IPS DF 6.9 (cell line): ENCODE results near the gene TDRD3.
"Not testable (repeated sequence)": the region's sequence is repeated elsewhere in the genome, so short reads cannot be mapped to it uniquely, and the experiment has no call there.

Experiments
- DNase-seq: peaks from one replicate; pipeline ENCODE4 v3.0.0-alpha.2; 2013; ENCODE audit warnings: low read depth, low spot score
- H3K27ac ChIP-seq: one replicate; pipeline ENCODE4 v1.5.1; 2013; ENCODE audit warnings: low read length, control low read depth
- H3K27me3 ChIP-seq: 2 replicates; pipeline ENCODE4 v1.6.1; 2013; ENCODE audit warnings: mild to moderate bottlenecking, low read length; ENCODE audit not compliant: control insufficient read depth, insufficient read depth
- H3K36me3 ChIP-seq: 2 replicates; pipeline ENCODE4 v1.6.1; 2013; ENCODE audit warnings: low read length; ENCODE audit not compliant: control insufficient read depth, insufficient read depth
- H3K4me1 ChIP-seq: 2 replicates; pipeline ENCODE4 v1.6.1; 2013; ENCODE audit warnings: low read length; ENCODE audit not compliant: control insufficient read depth, insufficient read depth
- H3K4me3 ChIP-seq: 2 replicates; pipeline ENCODE4 v1.5.1; 2013; ENCODE audit warnings: mild to moderate bottlenecking, low read length
- H3K9me3 ChIP-seq: 2 replicates; pipeline ENCODE4 v1.6.1; 2013; ENCODE audit warnings: low read length, inconsistent platforms; ENCODE audit not compliant: control insufficient read depth, insufficient read depth
- WGBS: extraction: QIAGEN DNeasy Blood & Tissue Kit; methylation state at CpG from one replicate; pipeline ENCODE4 v1.1.7; 2013; ENCODE audit warnings: mixed read lengths, missing lambda C conversion rate; ENCODE audit not compliant: insufficient read length, insufficient coverage; 5-methylcytosine and 5-hydroxymethylcytosine counted together

The TDRD3 gene

GRCh38 chr13:60398907-60399589 lies 2.0 kb downstream of the TDRD3 start:
- no peaks in the 10 kb centered on the region for H3K9me3 ChIP-seq
- no peaks in the 10 kb centered on the region for H3K4me1 ChIP-seq
- no peak overlapping the region for H3K27ac ChIP-seq
- no peaks in the 10 kb centered on the region for H3K27me3 ChIP-seq
- no peaks in the 10 kb centered on the region for H3K36me3 ChIP-seq
- DNase-seq: no peak
- WGBS: no CpG with 5 or more reads among the region's 6 CpGs
- no peak overlapping the region for H3K4me3 ChIP-seq

- no peak for DNase-seq
- H3K27ac ChIP-seq: no peak overlapping the region
- H3K27me3 ChIP-seq: no peaks in the 10 kb centered on the region
- no peaks in the 10 kb centered on the region for H3K4me1 ChIP-seq
- no peak overlapping the region for H3K4me3 ChIP-seq
- no peaks in the 10 kb centered on the region for H3K36me3 ChIP-seq
- no peaks in the 10 kb centered on the region for H3K9me3 ChIP-seq
Measured at GRCh38 chr13:60402022-60402421, 5.0 kb downstream of the TDRD3 start.

GRCh38 chr13:60407095-60407494 lies 10.1 kb downstream of the TDRD3 start:
- no peaks in the 10 kb centered on the region for H3K9me3 ChIP-seq
- no peaks in the 10 kb centered on the region for H3K36me3 ChIP-seq
- no peak overlapping the region for H3K27ac ChIP-seq
- WGBS: no CpG with 5 or more reads among the region's 1 CpG
- no peak overlapping the region for H3K4me3 ChIP-seq
- no peaks in the 10 kb centered on the region for H3K27me3 ChIP-seq
- no peak for DNase-seq
- H3K4me1 ChIP-seq: peaks cover 1% of the 10 kb centered on the region; the same call in 1 of the 2 replicates

- not testable (repeated sequence) for H3K9me3 ChIP-seq, H3K27ac ChIP-seq, DNase-seq, H3K4me1 ChIP-seq, H3K36me3 ChIP-seq, H3K4me3 ChIP-seq, H3K27me3 ChIP-seq
- no CpG with 5 or more reads among the region's 11 CpGs for WGBS
Measured at GRCh38 chr13:60407852-60408251, 10.8 kb downstream of the TDRD3 start.

GRCh38 chr13:60409574-60410292 lies 12.7 kb downstream of the TDRD3 start:
- DNase-seq, H3K27me3 ChIP-seq, H3K4me1 ChIP-seq, H3K36me3 ChIP-seq, H3K4me3 ChIP-seq, H3K27ac ChIP-seq, H3K9me3 ChIP-seq: not testable (repeated sequence)
- no CpG with 5 or more reads among the region's 4 CpGs for WGBS

GRCh38 chr13:60410299-60410698 lies 13.3 kb downstream of the TDRD3 start:
- no peak overlapping the region for H3K27ac ChIP-seq
- H3K36me3 ChIP-seq: no peaks in the 10 kb centered on the region
- DNase-seq: no peak
- H3K4me3 ChIP-seq: no peak overlapping the region
- H3K9me3 ChIP-seq: no peaks in the 10 kb centered on the region
- WGBS: no CpG with 5 or more reads among the region's 3 CpGs
- no peaks in the 10 kb centered on the region for H3K27me3 ChIP-seq
- H3K4me1 ChIP-seq: peaks cover 1% of the 10 kb centered on the region; the same call in 1 of the 2 replicates

GRCh38 chr13:60411464-60411863 lies 14.4 kb downstream of the TDRD3 start:
- no peak overlapping the region for H3K4me3 ChIP-seq
- no CpG with 5 or more reads among the region's 1 CpG for WGBS

GRCh38 chr13:60411983-60412382 lies 15.0 kb downstream of the TDRD3 start:
- Histone ChIP-seq H3K27ac (no peak overlapping the region), H3K27me3 (no peaks in the 10 kb centered on the region), H3K4me1 (peaks cover 1% of the 10 kb centered on the region; the same call in 1 of the 2 replicates), H3K4me3 (no peak overlapping the region), H3K36me3 (no peaks in the 10 kb centered on the region), H3K9me3 (no peaks in the 10 kb centered on the region)
- no peak for DNase-seq
- WGBS: 100% methylated on average over 1 of the region's 2 CpGs

More at GRCh38 chr13:60411464-60411863, 14.4 kb downstream of the TDRD3 start:
- H3K27ac ChIP-seq: no peak overlapping the region
- peaks cover 1% of the 10 kb centered on the region; the same call in 1 of the 2 replicates for H3K4me1 ChIP-seq
- no peaks in the 10 kb centered on the region for H3K27me3 ChIP-seq
- no peaks in the 10 kb centered on the region for H3K36me3 ChIP-seq
- DNase-seq: no peak
- no peaks in the 10 kb centered on the region for H3K9me3 ChIP-seq

GRCh38 chr13:60412909-60413616 lies 16.0 kb downstream of the TDRD3 start:
- H3K27ac ChIP-seq: no peak overlapping the region
- no peaks in the 10 kb centered on the region for H3K9me3 ChIP-seq
- no peaks in the 10 kb centered on the region for H3K27me3 ChIP-seq
- H3K4me3 ChIP-seq: no peak overlapping the region
- no CpG with 5 or more reads among the region's 3 CpGs for WGBS
- peaks cover 1% of the 10 kb centered on the region; the same call in 1 of the 2 replicates for H3K4me1 ChIP-seq
- H3K36me3 ChIP-seq: no peaks in the 10 kb centered on the region
- DNase-seq: no peak

GRCh38 chr13:60414177-60414576 lies 17.2 kb downstream of the TDRD3 start:
- Histone ChIP-seq H3K36me3 (no peaks in the 10 kb centered on the region), H3K4me1 (peaks cover 1% of the 10 kb centered on the region; the same call in 1 of the 2 replicates), H3K27ac (no peak overlapping the region), H3K9me3 (no peaks in the 10 kb centered on the region), H3K27me3 (no peaks in the 10 kb centered on the region), H3K4me3 (no peak overlapping the region)
- no peak for DNase-seq
